ENCODE measurements around the gene SLC45A3.

DNA sequence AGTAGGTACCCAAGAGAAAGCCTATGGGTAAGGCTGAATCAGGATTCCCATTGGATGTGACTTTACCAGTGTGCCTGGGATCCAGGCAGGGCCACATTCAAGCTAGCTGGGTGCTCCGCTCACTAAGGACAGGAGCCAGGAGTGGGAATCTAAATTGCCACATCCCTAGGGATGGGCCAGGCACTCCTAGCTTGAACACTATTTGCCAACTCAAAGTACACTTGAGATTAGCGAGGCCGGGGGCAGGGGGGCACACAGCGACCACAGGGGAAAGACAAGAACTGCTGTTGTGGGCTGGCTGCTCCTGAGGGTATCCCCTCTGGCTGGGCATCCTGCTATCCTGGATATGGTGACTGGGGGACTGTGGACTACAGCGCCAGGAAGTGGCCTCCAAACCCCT is 4.3 kb downstream of the SLC45A3 start:
- TF ChIP-seq, protein P1, sequence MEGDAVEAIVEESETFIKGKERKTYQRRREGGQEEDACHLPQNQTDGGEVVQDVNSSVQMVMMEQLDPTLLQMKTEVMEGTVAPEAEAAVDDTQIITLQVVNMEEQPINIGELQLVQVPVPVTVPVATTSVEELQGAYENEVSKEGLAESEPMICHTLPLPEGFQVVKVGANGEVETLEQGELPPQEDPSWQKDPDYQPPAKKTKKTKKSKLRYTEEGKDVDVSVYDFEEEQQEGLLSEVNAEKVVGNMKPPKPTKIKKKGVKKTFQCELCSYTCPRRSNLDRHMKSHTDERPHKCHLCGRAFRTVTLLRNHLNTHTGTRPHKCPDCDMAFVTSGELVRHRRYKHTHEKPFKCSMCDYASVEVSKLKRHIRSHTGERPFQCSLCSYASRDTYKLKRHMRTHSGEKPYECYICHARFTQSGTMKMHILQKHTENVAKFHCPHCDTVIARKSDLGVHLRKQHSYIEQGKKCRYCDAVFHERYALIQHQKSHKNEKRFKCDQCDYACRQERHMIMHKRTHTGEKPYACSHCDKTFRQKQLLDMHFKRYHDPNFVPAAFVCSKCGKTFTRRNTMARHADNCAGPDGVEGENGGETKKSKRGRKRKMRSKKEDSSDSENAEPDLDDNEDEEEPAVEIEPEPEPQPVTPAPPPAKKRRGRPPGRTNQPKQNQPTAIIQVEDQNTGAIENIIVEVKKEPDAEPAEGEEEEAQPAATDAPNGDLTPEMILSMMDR (IDR thresholded peaks at IDR 0.05 in 4 of 5, conservative IDR thresholded peaks at IDR 0.05 in 1 of 5) = no peak
- TF ChIP-seq POLR2A (IDR thresholded peaks at IDR 0.05) = no peak
